Fibroblast of skin of abdomen (primary cell): ENCODE data around the gene NAPSA.

Experiments used
- DNase-seq: peaks from one replicate; pipeline ENCODE4 v3.0.0-alpha.2; 2013

The NAPSA gene

GRCh38 chr19:50383852-50384684 lies 18.6 kb upstream of the NAPSA start, which contains the start of gene POLD1:
POLD1 (plus strand) TSS chr19:50384347; CDS start chr19:50398852, 14,505 bp downstream.
- peak; percentile 95 for DNase-seq

- DNase-seq = no peak
Measured at GRCh38 chr19:50383001-50383851, 17.8 kb upstream of the NAPSA start.

- DNase-seq = no peak
Measured at GRCh38 chr19:50381881-50382729, 16.7 kb upstream of the NAPSA start.

GRCh38 chr19:50380751-50381151 lies 15.3 kb upstream of the NAPSA start:
- DNase-seq = no peak

GRCh38 chr19:50380137-50380536 lies 14.7 kb upstream of the NAPSA start:
- DNase-seq = no peak

GRCh38 chr19:50379602-50380001 lies 14.2 kb upstream of the NAPSA start:
- no peak for DNase-seq

GRCh38 chr19:50378863-50379236 lies 13.4 kb upstream of the NAPSA start:
- no peak for DNase-seq

GRCh38 chr19:50378169-50378862 lies 12.9 kb upstream of the NAPSA start:
- no peak for DNase-seq

GRCh38 chr19:50377517-50377916 lies 12.1 kb upstream of the NAPSA start:
- DNase-seq = no peak

GRCh38 chr19:50377051-50377461 lies 11.6 kb upstream of the NAPSA start:
- no peak for DNase-seq

GRCh38 chr19:50376166-50377050 lies 11.0 kb upstream of the NAPSA start, which contains the start of gene NR1H2:
NR1H2 (plus strand) TSS chr19:50376457; CDS start chr19:50377606, 1,149 bp downstream.
- peak; percentile 98 for DNase-seq

- DNase-seq = no peak
Measured at GRCh38 chr19:50371914-50372475, 6.6 kb upstream of the NAPSA start.

GRCh38 chr19:50368649-50369570 lies 3.5 kb upstream of the NAPSA start:
- peak; percentile 89 for DNase-seq

- no peak for DNase-seq
Measured at GRCh38 chr19:50362656-50363424, 2.6 kb downstream of the NAPSA start.

GRCh38 chr19:50362030-50362412 lies 3.4 kb downstream of the NAPSA start:
- no peak for DNase-seq

- DNase-seq = no peak
Measured at GRCh38 chr19:50361290-50362029, 4.0 kb downstream of the NAPSA start.

GRCh38 chr19:50359328-50359818 lies 6.1 kb downstream of the NAPSA start:
- DNase-seq = no peak
